HL-60/S4 (cell line): Measurements from ENCODE around the gene PSME1.

Experiments
- in situ Hi-C: fragments of 300-500 bp; cut with MboI; formaldehyde crosslinking; loops from 2 replicates; pipeline ENCODE4 v1.14.3; 2022; ENCODE audit warnings: low sequenced_read_pairs

Gene PSME1

DNA sequence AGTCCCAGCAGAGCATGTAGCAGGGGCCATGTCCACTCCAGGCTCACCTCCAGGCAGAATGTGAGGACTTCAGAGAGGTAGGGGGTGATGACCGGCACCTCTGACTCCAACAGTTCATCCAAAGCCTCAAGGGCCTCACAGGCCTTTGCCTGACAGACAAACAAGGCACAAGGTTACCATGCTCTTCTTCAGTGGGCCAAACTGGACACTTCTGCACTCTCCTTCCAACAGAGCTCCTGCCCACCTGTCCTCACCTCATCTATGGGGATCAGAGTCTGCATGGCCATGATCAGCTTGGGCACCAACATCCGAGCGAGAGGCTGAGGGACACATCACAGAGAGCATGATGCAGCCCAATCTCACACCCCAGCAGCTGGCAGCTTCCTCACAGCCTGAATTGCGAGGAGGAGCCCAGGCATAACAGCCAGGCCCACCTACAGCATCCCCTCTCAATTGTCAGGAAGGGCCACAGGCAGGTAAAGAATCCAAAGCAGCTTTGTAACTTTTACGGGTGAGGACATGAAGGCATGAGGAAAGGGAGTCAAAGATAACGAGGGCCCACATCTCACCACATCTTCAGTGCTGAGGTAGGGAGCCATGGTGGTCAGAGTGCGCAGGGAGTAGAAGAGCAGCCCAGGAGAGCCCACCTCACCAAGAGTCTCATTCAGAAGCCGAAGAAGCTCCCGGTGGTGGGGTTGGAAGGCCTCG lies 51.0 kb downstream of the PSME1 start:
- in situ Hi-C loops, result no loop called here

- in situ Hi-C loops, result no loop called here
These were observed 51.5 kb downstream of the PSME1 start for GRCh38 chr14:24187539-24187915.
